Measurements from ENCODE around the gene ZCCHC13.
"Not testable (repeated sequence)": the region's sequence is repeated elsewhere in the genome, so short reads cannot be mapped to it uniquely, and the experiment has no call there.

The ZCCHC13 gene

DNA sequence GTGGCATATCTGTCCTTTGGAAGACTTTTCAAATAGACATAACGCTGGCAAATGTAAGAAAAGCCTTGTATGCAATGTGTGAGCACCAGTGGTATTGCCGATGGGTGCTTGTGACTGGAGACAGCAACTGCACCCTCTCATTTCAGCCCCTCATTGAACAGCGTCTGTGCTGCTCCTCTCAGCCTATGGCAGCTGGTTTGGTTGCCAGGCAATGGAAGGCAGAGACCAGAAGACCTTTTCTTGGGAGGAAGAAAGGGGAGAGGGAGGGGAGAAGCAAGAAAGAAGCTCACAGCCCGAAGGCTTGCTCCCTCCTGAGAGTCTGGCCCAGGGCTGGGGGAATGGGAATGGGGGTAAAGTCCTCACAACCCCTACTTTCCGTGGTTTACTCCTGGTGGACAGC is 20.2 kb downstream of the ZCCHC13 start:
- no peak for DNase-seq (ENCODE audit: low spot score)

GRCh38 chrX:74325130-74326059 is 21.4 kb downstream of the ZCCHC13 start:
- peak; percentile 4 for DNase-seq (ENCODE audit: low spot score)

DNA sequence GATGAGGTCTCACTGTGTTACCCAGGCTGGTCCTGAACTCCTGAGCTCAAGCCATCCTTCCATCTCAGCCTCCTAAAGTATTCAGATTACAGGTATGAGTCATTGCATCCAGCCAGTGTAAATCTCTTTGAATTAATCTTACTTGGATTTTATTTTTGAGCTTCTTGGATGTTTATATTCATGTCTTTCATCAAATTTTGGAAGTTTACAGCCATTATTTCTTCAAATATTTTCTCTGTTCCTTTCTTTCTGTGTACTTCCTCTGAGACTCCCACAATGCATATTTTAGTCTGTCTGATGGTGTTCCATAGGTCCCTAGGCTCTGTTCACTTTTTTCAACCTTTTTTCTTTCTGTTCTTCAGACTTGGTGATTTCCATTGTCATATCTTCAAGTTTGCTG is 34.9 kb downstream of the ZCCHC13 start:
- DNase-seq (ENCODE audit: low spot score): no peak

- no peak for DNase-seq (ENCODE audit: low spot score)
Observed at GRCh38 chrX:74340051-74340450, 36.1 kb downstream of the ZCCHC13 start.

DNA sequence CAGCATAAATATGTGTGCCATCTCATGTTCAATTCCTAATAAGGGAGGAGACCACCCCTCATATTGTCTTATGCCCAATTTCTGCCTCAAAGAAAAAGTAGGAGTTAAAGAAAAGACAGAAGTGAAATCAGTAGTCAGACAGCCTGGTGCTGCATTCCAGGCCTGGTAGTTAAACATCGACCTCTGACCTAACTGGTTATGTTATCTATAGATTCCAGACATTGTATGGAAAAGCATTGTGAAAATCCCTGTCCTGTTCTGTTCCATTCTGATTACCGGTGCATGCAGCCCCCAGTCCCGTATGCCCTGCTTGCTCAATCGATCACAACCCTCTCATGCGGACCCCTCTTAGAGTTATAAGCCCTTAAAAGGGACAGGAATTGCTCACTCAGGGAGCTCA is 38.2 kb downstream of the ZCCHC13 start:
- not testable (repeated sequence) for DNase-seq (ENCODE audit: low spot score)

- peak; percentile 73 for DNase-seq (ENCODE audit: low spot score)
Observed at GRCh38 chrX:74343343-74344279, 39.6 kb downstream of the ZCCHC13 start.

DNA sequence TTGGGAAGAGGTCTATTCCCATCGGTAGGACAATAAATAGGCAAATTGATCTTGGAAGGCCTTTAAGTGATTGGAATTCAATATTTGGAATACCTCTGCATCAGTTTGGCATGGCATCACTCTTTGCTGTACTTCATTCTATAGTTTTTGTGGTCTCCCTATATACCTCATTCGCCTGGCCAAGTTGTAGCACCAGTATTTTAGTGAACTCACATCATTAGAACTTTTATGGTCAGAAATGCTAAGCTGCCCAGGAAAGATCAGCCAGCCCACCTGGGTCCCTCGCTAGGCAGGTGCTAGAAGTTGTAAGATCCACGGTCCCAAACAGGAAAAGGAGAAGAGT is 40.3 kb downstream of the ZCCHC13 start:
- DNase-seq (ENCODE audit: low spot score): no peak

DNA sequence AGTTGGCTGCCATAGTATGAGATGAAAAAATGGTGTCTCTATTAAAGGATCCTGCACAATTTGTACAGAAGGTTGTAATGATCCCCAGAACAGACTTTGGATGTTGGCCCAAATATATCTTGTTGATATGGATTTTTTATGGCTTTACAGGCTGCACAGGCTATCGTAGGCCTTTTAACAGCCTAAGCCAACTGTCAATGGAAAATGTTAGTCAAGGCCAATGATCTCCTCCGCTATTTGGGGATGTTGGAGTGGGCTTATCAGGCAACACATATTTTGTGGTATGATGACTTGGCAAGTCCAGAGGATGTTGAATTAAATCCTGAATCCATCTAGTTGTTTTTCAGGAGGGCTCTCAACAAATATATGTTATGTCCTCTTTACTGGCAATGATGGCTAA is 42.1 kb downstream of the ZCCHC13 start:
- no peak for DNase-seq (ENCODE audit: low spot score)

GRCh38 chrX:74349387-74349786 is 45.4 kb downstream of the ZCCHC13 start:
- no peak for DNase-seq (ENCODE audit: low spot score)

DNA sequence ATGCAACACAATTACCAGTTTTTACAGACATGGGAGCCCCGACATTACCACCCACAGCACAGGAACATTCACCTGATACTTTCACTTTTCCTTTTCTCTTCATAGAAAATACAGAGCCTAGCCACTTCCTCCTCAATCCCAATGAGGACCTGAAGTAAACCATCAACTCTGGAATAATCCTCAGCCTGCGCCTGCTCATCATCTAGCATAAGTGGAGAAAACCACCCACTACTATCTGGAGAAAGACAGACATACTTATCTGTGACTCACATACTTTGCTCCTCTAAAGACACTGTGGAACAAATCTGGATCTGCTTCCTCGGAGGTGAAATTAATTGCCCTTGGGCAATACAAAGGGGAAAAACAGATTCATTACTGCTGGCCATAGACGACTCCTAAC is 47.8 kb downstream of the ZCCHC13 start:
- DNase-seq (ENCODE audit: low spot score): no peak

DNA sequence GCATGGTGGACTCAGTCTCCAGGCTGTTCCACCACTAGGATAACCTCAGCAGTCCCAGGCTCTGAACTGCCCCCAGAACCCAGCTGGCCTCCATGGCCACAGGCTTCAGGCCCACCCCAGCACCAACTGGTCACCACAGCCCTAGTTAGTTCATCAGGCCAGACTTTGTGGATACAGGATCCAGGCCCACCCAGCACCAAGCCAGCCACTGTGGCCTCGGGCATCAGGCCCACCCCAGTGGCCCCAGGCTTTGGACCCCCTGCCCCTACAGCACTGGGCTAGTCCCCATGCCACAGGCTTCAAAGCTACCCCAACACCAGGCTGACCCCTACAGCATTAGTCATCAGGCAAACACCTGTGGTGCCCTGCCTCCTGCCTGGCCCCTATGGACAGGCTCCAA is 50.0 kb downstream of the ZCCHC13 start:
- no peak for DNase-seq (ENCODE audit: low spot score)
